Endothelial cell (in vitro differentiated cells): ENCODE results near the gene FOXP4. TPM values are rescaled to one million over a fixed set of nuclear protein-coding genes. Genes with fewer than 3 reads are reported as not detected.

Source experiments
- DNase-seq: peaks from one replicate; pipeline ENCODE4 v3.0.0; 2021; ENCODE audit warnings: low spot score
- H3K27ac Mint-ChIP-seq: one replicate; pipeline ENCODE4 v1.8.0; 2021; ENCODE audit warnings: mixed read lengths, inconsistent platforms; ENCODE audit not compliant: unreplicated experiment
- H3K27me3 Mint-ChIP-seq: one replicate; pipeline ENCODE4 v1.8.0; 2021; ENCODE audit warnings: mild to moderate bottlenecking, moderate library complexity, mixed read lengths, inconsistent platforms; ENCODE audit not compliant: unreplicated experiment
- H3K36me3 Mint-ChIP-seq: one replicate; pipeline ENCODE4 v1.8.0; 2021; ENCODE audit warnings: mild to moderate bottlenecking, low read depth, mixed read lengths, inconsistent platforms; ENCODE audit not compliant: unreplicated experiment
- H3K4me1 Mint-ChIP-seq: one replicate; pipeline ENCODE4 v1.8.0; 2021; ENCODE audit warnings: mild to moderate bottlenecking, mixed read lengths, inconsistent platforms; ENCODE audit not compliant: unreplicated experiment
- H3K4me3 Mint-ChIP-seq: one replicate; pipeline ENCODE4 v1.8.0; 2021; ENCODE audit warnings: mild to moderate bottlenecking, mixed read lengths, inconsistent platforms; ENCODE audit not compliant: unreplicated experiment
- H3K9me3 Mint-ChIP-seq: one replicate; pipeline ENCODE4 v1.8.0; 2021; ENCODE audit warnings: mixed read lengths, inconsistent platforms; ENCODE audit not compliant: unreplicated experiment
- microRNA-seq: library from miRNA; unstranded; fragments of <30 nt; microRNA quantifications from one replicate; pipeline ENCODE4, GENCODE V29; 2020; ENCODE audit not compliant: unreplicated experiment
- total RNA-seq: library from RNA; stranded (reverse); fragmentation: NEBNext Ultra II Directional; extraction: Animal tissue kit (Norgen Biotek cat#: 25700); gene quantifications from one replicate; pipeline ENCODE4 v1.2.1, GENCODE V29; 2021; ENCODE audit not compliant: unreplicated experiment
- TF ChIP-seq, protein P1 (sequence below): fragments of 200-600 bp; sonication (generic); IDR thresholded peaks from one replicate; pipeline ENCODE4 v1.5.0; 2021; ENCODE audit warnings: antibody characterized with exemption; ENCODE audit not compliant: unreplicated experiment

The FOXP4 gene
- total RNA-seq, 1 donor from 2014 or later, result 32.5 TPM

GRCh38 chr6:41648921-41649320 lies 102.7 kb downstream of the FOXP4 start:
- TF ChIP-seq, protein P1, sequence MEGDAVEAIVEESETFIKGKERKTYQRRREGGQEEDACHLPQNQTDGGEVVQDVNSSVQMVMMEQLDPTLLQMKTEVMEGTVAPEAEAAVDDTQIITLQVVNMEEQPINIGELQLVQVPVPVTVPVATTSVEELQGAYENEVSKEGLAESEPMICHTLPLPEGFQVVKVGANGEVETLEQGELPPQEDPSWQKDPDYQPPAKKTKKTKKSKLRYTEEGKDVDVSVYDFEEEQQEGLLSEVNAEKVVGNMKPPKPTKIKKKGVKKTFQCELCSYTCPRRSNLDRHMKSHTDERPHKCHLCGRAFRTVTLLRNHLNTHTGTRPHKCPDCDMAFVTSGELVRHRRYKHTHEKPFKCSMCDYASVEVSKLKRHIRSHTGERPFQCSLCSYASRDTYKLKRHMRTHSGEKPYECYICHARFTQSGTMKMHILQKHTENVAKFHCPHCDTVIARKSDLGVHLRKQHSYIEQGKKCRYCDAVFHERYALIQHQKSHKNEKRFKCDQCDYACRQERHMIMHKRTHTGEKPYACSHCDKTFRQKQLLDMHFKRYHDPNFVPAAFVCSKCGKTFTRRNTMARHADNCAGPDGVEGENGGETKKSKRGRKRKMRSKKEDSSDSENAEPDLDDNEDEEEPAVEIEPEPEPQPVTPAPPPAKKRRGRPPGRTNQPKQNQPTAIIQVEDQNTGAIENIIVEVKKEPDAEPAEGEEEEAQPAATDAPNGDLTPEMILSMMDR, result no peak
- H3K27ac Mint-ChIP-seq, result no peak overlapping the region
- H3K36me3 Mint-ChIP-seq, result peaks cover 44% of the 10 kb centered on the region
- DNase-seq, result no peak
- H3K4me3 Mint-ChIP-seq, result no peak overlapping the region
- H3K9me3 Mint-ChIP-seq, result no peaks in the 10 kb centered on the region
- H3K27me3 Mint-ChIP-seq, result peaks cover 13% of the 10 kb centered on the region
- peaks cover 35% of the 10 kb centered on the region for H3K4me1 Mint-ChIP-seq

- peaks cover 13% of the 10 kb centered on the region for H3K27me3 Mint-ChIP-seq
- H3K4me3 Mint-ChIP-seq, result peak overlapping the region; percentile 65
- no peaks in the 10 kb centered on the region for H3K9me3 Mint-ChIP-seq
- H3K27ac Mint-ChIP-seq, result peak overlapping the region; percentile 18
- H3K36me3 Mint-ChIP-seq, result peaks cover 44% of the 10 kb centered on the region
- TF ChIP-seq, protein P1, result no peak
- H3K4me1 Mint-ChIP-seq, result peaks cover 36% of the 10 kb centered on the region
- no peak for DNase-seq
These were observed 103.4 kb downstream of the FOXP4 start for GRCh38 chr6:41649596-41649995.

GRCh38 chr6:41650120-41650519 lies 103.9 kb downstream of the FOXP4 start:
- Mint-ChIP-seq H3K27ac (no peak overlapping the region), H3K4me1 (peaks cover 36% of the 10 kb centered on the region), H3K4me3 (no peak overlapping the region), H3K9me3 (no peaks in the 10 kb centered on the region), H3K36me3 (peaks cover 44% of the 10 kb centered on the region), H3K27me3 (peaks cover 14% of the 10 kb centered on the region)
- no peak for DNase-seq
- TF ChIP-seq, protein P1, result no peak

- H3K9me3 Mint-ChIP-seq, result no peaks in the 10 kb centered on the region
- peak overlapping the region; percentile 73 for H3K27ac Mint-ChIP-seq
- DNase-seq, result no peak
- peaks cover 12% of the 10 kb centered on the region for H3K27me3 Mint-ChIP-seq
- H3K36me3 Mint-ChIP-seq, result peaks cover 39% of the 10 kb centered on the region
- H3K4me3 Mint-ChIP-seq, result peak overlapping the region; percentile 49
- TF ChIP-seq, protein P1, result no peak
- peaks cover 39% of the 10 kb centered on the region for H3K4me1 Mint-ChIP-seq
These were observed 105.2 kb downstream of the FOXP4 start for GRCh38 chr6:41651246-41651961.

Small RNA genes within 50 kb of the gene (microRNA-seq; reads per million reads assigned to microRNA genes)
- gene MIR4641, result 0.35 reads per million

Other genes starting within 250 kb of the FOXP4 start
- gene NCR2, start 210.8 kb upstream of the FOXP4 start, total RNA-seq, result not detected
- 285 TPM for gene MDFI, start 92.1 kb downstream of the FOXP4 start, total RNA-seq
- 10.4 TPM for gene TFEB, start 189.2 kb downstream of the FOXP4 start, total RNA-seq
- not detected for gene PGC, start 201.0 kb downstream of the FOXP4 start, total RNA-seq
- gene FRS3, start 233.5 kb downstream of the FOXP4 start, total RNA-seq, result 8.8 TPM
- 20.7 TPM for gene PRICKLE4, start 234.4 kb downstream of the FOXP4 start, total RNA-seq
- 167 TPM for gene TOMM6, start 241.3 kb downstream of the FOXP4 start, total RNA-seq